Mesothelial cell of epicardium (in vitro differentiated cells): ENCODE measurements around the gene MIGA2. TPM values are rescaled to one million over a fixed set of nuclear protein-coding genes. Genes with fewer than 3 reads are reported as not detected.
"Not testable (repeated sequence)": the region's sequence is repeated elsewhere in the genome, so short reads cannot be mapped to it uniquely, and the experiment has no call there.

ENCODE experiments used
- DNase-seq, 2 experiments: peaks; one replicate each; pipeline ENCODE4 v3.0.0; 2021; ENCODE audit warnings: low spot score in 2 of 2; ENCODE audit not compliant: unreplicated experiment in 2 of 2
- H3K27ac Mint-ChIP-seq: 2 replicates; pipeline ENCODE4 v1.8.0; 2021; ENCODE audit warnings: mixed read lengths
- H3K27me3 Mint-ChIP-seq: 2 replicates; pipeline ENCODE4 v1.8.0; 2021; ENCODE audit warnings: low read depth, mixed read lengths
- H3K36me3 Mint-ChIP-seq: 2 replicates; pipeline ENCODE4 v1.8.0; 2021; ENCODE audit warnings: mixed read lengths
- H3K4me1 Mint-ChIP-seq: 2 replicates; pipeline ENCODE4 v1.8.0; 2021; ENCODE audit warnings: mixed read lengths
- H3K4me3 Mint-ChIP-seq: 2 replicates; pipeline ENCODE4 v1.8.0; 2021; ENCODE audit warnings: mild to moderate bottlenecking, moderate library complexity, mixed read lengths
- H3K9me3 Mint-ChIP-seq: 2 replicates; pipeline ENCODE4 v1.8.0; 2021; ENCODE audit warnings: mixed read lengths
- total RNA-seq: library from RNA; stranded (reverse); gene quantifications from 3 replicates; pipeline ENCODE4 v1.2.1, GENCODE V29; 2021
- TF ChIP-seq, protein P1 (sequence below): fragments of 200-600 bp; sonication (generic); IDR thresholded peaks from one replicate; pipeline ENCODE4 v1.5.0; 2021; ENCODE audit warnings: antibody characterized with exemption; ENCODE audit not compliant: unreplicated experiment

MIGA2 gene
- total RNA-seq, 1 donor from 2014 or later: 37.9 TPM

DNA sequence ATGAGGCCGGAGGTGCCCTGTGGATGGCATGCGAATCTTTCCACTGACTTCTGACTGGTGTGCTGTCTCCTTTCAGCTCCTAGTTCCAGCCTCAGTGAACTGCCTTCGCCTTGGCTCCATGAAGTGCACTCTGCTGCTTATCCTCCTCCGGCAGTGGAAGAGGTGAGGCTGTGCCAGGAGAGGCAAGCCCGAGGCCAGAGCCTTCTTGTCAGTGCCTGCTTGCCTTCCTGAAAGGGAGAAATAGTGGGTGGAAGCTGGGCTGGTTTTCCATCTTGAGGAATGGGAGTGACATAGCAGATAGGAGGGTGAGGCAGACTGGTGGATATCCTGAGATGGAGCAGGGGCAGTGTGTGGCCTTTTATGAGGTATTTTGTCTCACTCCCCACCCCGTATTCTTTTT is 38.0 kb upstream of the MIGA2 start:
- no peaks in the 10 kb centered on the region for H3K27me3 Mint-ChIP-seq
- no peaks in the 10 kb centered on the region for H3K9me3 Mint-ChIP-seq
- DNase-seq: no peak
- H3K4me1 Mint-ChIP-seq: no peaks in the 10 kb centered on the region
- TF ChIP-seq, protein P1, sequence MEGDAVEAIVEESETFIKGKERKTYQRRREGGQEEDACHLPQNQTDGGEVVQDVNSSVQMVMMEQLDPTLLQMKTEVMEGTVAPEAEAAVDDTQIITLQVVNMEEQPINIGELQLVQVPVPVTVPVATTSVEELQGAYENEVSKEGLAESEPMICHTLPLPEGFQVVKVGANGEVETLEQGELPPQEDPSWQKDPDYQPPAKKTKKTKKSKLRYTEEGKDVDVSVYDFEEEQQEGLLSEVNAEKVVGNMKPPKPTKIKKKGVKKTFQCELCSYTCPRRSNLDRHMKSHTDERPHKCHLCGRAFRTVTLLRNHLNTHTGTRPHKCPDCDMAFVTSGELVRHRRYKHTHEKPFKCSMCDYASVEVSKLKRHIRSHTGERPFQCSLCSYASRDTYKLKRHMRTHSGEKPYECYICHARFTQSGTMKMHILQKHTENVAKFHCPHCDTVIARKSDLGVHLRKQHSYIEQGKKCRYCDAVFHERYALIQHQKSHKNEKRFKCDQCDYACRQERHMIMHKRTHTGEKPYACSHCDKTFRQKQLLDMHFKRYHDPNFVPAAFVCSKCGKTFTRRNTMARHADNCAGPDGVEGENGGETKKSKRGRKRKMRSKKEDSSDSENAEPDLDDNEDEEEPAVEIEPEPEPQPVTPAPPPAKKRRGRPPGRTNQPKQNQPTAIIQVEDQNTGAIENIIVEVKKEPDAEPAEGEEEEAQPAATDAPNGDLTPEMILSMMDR: no peak
- H3K4me3 Mint-ChIP-seq: no peak overlapping the region
- H3K27ac Mint-ChIP-seq: no peak overlapping the region
- peaks cover 65% of the 10 kb centered on the region for H3K36me3 Mint-ChIP-seq

DNA sequence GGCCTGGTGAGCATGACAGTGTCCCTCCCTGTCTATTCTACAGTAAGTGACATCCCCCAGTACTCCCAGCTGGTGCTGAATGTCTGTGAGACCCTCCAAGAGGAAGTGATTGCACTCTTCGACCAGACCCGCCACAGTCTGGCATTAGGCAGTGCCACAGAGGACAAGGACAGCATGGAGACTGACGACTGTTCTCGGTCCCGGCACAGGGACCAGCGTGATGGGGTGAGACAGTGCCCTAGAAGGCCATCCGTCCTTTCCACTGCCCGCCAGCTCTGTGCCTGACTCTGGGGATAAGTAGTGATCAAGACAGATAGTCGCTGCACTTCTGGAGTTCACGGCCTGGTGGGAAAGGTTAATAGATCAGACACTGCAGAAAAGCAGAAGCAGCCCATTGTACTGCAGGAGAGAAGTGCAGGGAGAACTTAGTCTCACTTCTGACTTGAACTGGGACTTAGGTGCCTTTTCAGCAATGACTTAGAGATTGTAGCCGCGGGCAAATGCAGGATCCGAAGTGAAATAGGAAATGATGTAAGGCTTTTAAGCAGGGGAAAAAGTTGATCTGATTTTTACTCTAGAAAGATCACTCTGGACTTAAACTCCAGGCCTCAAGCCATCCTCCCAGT is 36.7 kb upstream of the MIGA2 start:
- TF ChIP-seq, protein P1: no peak
- Mint-ChIP-seq H3K36me3 (peaks cover 54% of the 10 kb centered on the region), H3K4me1 (no peaks in the 10 kb centered on the region), H3K27me3 (no peaks in the 10 kb centered on the region), H3K4me3 (no peak overlapping the region), H3K9me3 (no peaks in the 10 kb centered on the region), H3K27ac (no peak overlapping the region)
- DNase-seq: no peak

DNA sequence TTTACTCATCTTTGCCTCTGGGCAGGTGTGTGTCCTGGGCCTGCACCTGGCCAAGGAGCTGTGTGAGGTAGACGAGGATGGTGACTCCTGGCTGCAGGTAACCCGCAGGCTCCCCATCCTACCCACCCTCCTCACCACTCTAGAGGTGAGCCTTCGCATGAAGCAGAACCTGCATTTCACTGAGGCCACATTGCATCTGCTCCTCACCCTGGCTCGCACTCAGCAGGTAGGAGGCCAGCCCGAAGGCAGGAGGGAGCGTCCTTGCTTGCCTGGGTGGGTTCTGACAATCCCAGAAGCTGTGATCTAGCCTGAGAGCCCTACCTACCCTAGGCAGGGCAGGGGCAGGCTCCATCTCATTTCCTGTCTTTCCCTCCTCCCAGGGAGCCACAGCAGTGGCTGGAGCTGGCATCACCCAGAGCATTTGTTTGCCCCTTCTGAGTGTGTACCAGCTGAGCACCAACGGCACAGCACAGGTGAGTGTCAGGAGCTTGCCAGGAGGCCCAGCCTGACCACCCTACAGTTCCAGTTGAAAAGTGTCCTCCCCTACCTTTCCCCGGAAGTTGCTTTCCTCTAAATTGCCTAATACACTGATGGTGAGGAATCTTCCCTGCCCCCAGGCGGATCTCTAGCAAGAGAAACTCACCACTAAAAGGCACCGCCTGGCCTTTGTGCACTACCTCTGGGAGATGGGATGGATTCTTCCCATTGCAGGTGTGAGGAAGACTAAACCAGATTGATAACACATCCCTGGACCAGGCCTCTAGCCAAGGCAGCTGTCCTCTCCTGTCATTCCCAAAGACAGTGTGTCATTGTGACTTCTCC is 34.7 kb upstream of the MIGA2 start:
- no peak overlapping the region for H3K4me3 Mint-ChIP-seq
- peaks cover 49% of the 10 kb centered on the region for H3K36me3 Mint-ChIP-seq

DNA sequence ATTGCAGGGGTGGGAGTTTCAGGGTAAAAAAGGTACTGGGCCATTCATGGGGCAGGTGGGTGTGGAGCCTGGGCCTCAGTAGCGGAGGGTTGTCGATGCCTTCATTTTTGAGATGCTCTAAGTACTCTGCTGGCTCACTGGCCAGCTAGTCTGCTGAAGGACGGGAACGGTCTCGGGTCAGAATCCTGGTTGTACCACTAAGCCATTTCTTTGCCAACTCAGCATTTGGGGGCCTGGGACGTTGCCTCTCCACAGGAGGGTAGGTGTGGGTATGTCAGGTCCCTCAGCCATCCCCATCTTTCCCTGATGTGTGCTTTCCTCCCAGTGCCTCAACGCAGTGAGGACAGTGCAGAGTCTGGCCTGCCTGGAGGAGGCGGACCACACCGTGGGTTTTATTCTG is 33.4 kb upstream of the MIGA2 start:
- H3K27me3 Mint-ChIP-seq: no peaks in the 10 kb centered on the region
- no peak for DNase-seq
- H3K36me3 Mint-ChIP-seq: peaks cover 43% of the 10 kb centered on the region
- no peaks in the 10 kb centered on the region for H3K9me3 Mint-ChIP-seq
- peaks cover 6% of the 10 kb centered on the region for H3K4me1 Mint-ChIP-seq
- TF ChIP-seq, protein P1: no peak
- no peak overlapping the region for H3K4me3 Mint-ChIP-seq
- H3K27ac Mint-ChIP-seq: no peak overlapping the region

More for the DNA sequence above, 34.7 kb upstream of the MIGA2 start:
- no peaks in the 10 kb centered on the region for H3K9me3 Mint-ChIP-seq
- TF ChIP-seq, protein P1: no peak
- peaks cover 2% of the 10 kb centered on the region for H3K4me1 Mint-ChIP-seq
- no peak for DNase-seq
- H3K27me3 Mint-ChIP-seq: no peaks in the 10 kb centered on the region
- H3K27ac Mint-ChIP-seq: no peak overlapping the region

DNA sequence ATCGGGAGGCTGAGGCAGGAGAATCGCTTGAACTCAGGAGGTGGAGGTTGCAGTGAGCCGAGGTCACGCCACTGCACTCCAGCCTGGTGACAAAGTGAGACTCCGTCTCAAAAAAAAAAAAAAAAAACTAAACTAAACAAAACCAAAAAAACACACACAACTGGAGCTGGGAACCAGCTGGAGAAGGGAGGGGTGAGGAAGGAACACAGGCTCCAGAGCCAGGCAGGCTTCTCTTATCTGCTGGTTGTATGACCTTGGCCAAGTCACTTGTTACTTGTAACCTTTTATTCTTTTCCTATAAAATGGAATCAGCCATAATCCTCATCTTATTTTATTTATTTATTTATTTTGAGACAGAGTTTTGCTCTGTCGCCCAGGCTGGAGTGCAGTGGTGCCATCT is 32.3 kb upstream of the MIGA2 start:
- not testable (repeated sequence) for DNase-seq, H3K4me1 Mint-ChIP-seq, H3K27me3 Mint-ChIP-seq, H3K9me3 Mint-ChIP-seq, H3K27ac Mint-ChIP-seq, H3K4me3 Mint-ChIP-seq
- H3K36me3 Mint-ChIP-seq: peaks cover 38% of the 10 kb centered on the region

DNA sequence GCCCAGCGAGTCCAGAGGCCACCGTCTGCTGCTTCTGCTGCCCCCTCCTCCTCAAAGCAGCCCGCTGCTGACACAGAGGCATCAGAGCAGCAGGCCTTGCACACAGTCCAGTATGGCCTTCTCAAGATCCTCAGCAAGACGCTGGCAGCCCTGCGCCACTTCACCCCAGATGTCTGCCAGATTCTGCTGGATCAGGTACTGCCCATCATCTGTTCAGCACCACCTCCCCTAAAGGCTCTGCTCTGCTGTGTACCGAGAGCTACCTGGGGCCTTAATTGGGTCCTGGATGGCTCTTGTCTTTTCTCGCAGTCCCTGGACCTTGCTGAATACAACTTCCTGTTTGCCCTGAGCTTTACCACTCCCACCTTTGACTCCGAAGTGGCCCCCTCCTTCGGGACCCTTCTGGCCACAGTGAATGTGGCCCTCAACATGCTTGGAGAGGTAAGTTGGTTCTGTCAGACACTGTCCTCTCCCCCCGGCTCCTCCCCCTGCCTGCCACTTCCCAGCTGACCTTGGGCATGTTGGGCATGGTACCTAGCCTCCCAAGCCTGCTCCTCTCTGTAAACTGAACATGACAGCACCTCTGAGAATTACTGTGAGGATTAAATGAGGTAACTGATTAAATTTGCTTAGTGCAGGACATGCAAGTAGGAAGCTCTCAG is 31.0 kb upstream of the MIGA2 start:
- H3K4me3 Mint-ChIP-seq: no peak overlapping the region
- H3K27me3 Mint-ChIP-seq: no peaks in the 10 kb centered on the region
- peaks cover 6% of the 10 kb centered on the region for H3K4me1 Mint-ChIP-seq
- peak overlapping the region; percentile 67 for H3K27ac Mint-ChIP-seq
- no peaks in the 10 kb centered on the region for H3K9me3 Mint-ChIP-seq
- TF ChIP-seq, protein P1: no peak
- no peak for DNase-seq
- H3K36me3 Mint-ChIP-seq: peaks cover 30% of the 10 kb centered on the region
